Keratinocyte (primary cell): ENCODE data around the gene C17orf113.

Experiments
- CTCF ChIP-seq, 3 experiments: IDR thresholded peaks in 1 of 3; conservative IDR thresholded peaks in 1 of 3; optimal IDR thresholded peaks in 1 of 3; 2 replicates in 2 of 3; 3 replicates in 1 of 3; pipeline versions ENCODE3 to v1.5.1; 2011; ENCODE audit warnings: low read length in 3 of 3, mild to moderate bottlenecking in 3 of 3, moderate library complexity in 2 of 3, control low read depth in 1 of 3, inconsistent platforms in 1 of 3; ENCODE audit not compliant: insufficient read depth in 2 of 3; ENCODE audit errors: extremely low read depth in 1 of 3
- EZH2 ChIP-seq: IDR thresholded peaks from one replicate; pipeline ENCODE4 v1.6.1; 2012; ENCODE audit warnings: inconsistent platforms, mild to moderate bottlenecking, low read length, moderate library complexity

GRCh38 chr17:41992576-41992975, 57.8 kb downstream of the C17orf113 start:
- TF ChIP-seq CTCF (optimal IDR thresholded peaks at IDR 0.05 in 1 of 3, IDR thresholded peaks at IDR 0.05 in 1 of 3, conservative IDR thresholded peaks at IDR 0.05 in 1 of 3; ENCODE audit: extremely low read depth in 1 of 3, insufficient read depth in 2 of 3, low read length in 3 of 3) (no peak), EZH2 (no peak)
